ENCODE results near the gene DOLPP1. TPM values are rescaled to one million over a fixed set of nuclear protein-coding genes. Genes with fewer than 3 reads are reported as not detected.

DOLPP1 gene
- total and polyA plus RNA-seq, 2 of the 13 experiments (the other 11 are each of a cell fraction or from before 2014, with no cell fraction given), result 21.0 to 34.1 TPM

DNA sequence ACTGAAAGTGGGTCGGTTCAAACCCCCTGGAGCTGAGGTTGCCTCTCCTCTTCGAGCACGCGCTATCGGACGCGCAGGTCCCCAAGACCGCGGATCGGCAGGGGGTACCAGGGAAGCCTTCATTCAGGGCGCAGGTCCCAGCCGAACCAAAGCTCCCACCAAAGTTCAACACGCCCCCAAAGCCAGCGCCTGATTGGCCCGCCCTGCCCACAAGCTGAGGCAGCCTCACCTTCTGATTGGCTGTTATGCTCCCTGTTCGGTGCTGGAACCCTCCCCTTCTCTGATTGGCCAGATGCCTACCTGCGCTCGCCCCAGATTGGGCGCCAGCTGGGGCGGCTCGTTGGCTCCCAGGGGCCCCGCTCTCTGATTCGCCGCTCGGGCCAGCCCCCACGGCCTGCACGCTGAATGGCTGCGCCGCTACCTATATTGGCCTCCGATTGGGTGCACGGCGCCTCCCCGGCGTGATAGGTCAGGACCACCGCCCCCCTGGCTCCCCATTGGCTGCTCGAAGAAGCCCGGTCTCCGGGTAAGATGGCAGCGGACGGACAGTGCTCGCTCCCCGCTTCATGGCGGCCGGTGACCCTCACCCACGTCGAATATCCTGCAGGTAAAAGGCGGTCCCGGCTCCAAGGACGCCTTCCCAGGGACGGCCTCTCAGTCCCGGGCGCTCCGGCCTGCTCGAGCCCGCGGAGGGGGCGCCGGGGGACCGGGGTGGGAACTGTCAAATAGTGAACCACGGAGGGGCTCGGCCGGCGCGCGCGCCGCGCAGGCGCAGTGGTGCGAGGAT lies at the start of gene DOLPP1 (continued):
- TF ChIP-seq ZNF775 (CRISPR knock-in tag; IDR thresholded peaks at IDR 0.05; ENCODE audit: borderline replicate concordance) (no peak), THYN1 (CRISPR knock-in tag; IDR thresholded peaks at IDR 0.05; ENCODE audit: borderline replicate concordance, low read depth) (no peak), ZNF33B (CRISPR knock-in tag; IDR thresholded peaks at IDR 0.05) (no peak), SMC3 (IDR thresholded peaks at IDR 0.05; ENCODE audit: low read length) (no peak), ZFYVE20 (CRISPR knock-in tag; IDR thresholded peaks at IDR 0.05; ENCODE audit: borderline replicate concordance, low read depth) (no peak), MED1 (CRISPR knock-in tag; IDR thresholded peaks at IDR 0.05) (no peak; the same call in 1 of the 2 replicates), PHF8 (CRISPR knock-in tag; IDR thresholded peaks at IDR 0.05) (peak; percentile 91), ZNF292 (CRISPR knock-in tag; IDR thresholded peaks at IDR 0.05; ENCODE audit: borderline replicate concordance, low read depth) (no peak), ATF7 (IDR thresholded peaks at IDR 0.05) (no peak), ATF7 (CRISPR knock-in tag; IDR thresholded peaks at IDR 0.05) (no peak), STAT5B (CRISPR knock-in tag; IDR thresholded peaks at IDR 0.05) (no peak), HDAC2 (CRISPR knock-in tag; IDR thresholded peaks at IDR 0.05) (no peak), CCDC6 (CRISPR knock-in tag; IDR thresholded peaks at IDR 0.05) (no peak), FOSL2 (CRISPR knock-in tag; IDR thresholded peaks at IDR 0.05) (no peak), CHD4 (IDR thresholded peaks at IDR 0.05; ENCODE audit: borderline replicate concordance, low read length) (no peak), HMGA1 (CRISPR knock-in tag; conservative IDR thresholded peaks at IDR 0.05) (no peak), TBL1XR1 (IDR thresholded peaks at IDR 0.05; ENCODE audit: borderline replicate concordance, low read length, partially characterized antibody) (no peak), JUN (CRISPR knock-in tag; IDR thresholded peaks at IDR 0.05) (no peak), NCOA2 (CRISPR knock-in tag; IDR thresholded peaks at IDR 0.05) (no peak), MEIS2 (CRISPR knock-in tag; IDR thresholded peaks at IDR 0.05) (no peak), ZSCAN22 (CRISPR knock-in tag; IDR thresholded peaks at IDR 0.05) (no peak)
- TF ChIP-seq, protein P1, sequence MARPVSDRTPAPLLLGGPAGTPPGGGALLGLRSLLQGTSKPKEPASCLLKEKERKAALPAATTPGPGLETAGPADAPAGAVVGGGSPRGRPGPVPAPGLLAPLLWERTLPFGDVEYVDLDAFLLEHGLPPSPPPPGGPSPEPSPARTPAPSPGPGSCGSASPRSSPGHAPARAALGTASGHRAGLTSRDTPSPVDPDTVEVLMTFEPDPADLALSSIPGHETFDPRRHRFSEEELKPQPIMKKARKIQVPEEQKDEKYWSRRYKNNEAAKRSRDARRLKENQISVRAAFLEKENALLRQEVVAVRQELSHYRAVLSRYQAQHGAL (CRISPR knock-in tag; IDR thresholded peaks at IDR 0.05; ENCODE audit: not compliant biosample characterization), result no peak
- TF ChIP-seq, protein P2, sequence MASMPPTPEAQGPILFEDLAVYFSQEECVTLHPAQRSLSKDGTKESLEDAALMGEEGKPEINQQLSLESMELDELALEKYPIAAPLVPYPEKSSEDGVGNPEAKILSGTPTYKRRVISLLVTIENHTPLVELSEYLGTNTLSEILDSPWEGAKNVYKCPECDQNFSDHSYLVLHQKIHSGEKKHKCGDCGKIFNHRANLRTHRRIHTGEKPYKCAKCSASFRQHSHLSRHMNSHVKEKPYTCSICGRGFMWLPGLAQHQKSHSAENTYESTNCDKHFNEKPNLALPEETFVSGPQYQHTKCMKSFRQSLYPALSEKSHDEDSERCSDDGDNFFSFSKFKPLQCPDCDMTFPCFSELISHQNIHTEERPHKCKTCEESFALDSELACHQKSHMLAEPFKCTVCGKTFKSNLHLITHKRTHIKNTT (CRISPR knock-in tag; IDR thresholded peaks at IDR 0.05), result no peak
- TF ChIP-seq, protein P3, sequence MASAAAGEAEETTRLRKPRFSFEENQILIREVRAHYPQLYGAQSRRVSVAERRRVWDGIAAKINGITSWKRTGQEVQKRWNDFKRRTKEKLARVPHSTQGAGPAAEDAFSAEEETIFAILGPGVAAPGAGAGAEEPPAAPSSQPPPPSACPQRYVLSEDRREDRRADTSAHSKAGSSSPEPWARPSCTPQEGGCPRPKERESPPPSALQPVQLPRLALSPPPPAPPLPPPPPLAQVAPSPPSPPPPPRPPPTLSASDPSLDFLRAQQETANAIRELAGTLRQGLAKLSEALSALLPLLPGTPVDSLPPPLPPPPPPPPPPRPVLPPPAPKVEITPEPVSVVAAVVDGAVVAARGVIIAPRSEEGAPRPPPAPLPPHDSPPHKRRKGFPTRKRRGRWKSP (CRISPR knock-in tag; IDR thresholded peaks at IDR 0.05), result peak; percentile 38; the same call in 1 of the 2 replicates
- TF ChIP-seq, protein P4, sequence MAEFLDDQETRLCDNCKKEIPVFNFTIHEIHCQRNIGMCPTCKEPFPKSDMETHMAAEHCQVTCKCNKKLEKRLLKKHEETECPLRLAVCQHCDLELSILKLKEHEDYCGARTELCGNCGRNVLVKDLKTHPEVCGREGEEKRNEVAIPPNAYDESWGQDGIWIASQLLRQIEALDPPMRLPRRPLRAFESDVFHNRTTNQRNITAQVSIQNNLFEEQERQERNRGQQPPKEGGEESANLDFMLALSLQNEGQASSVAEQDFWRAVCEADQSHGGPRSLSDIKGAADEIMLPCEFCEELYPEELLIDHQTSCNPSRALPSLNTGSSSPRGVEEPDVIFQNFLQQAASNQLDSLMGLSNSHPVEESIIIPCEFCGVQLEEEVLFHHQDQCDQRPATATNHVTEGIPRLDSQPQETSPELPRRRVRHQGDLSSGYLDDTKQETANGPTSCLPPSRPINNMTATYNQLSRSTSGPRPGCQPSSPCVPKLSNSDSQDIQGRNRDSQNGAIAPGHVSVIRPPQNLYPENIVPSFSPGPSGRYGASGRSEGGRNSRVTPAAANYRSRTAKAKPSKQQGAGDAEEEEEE (CRISPR knock-in tag; IDR thresholded peaks at IDR 0.05; ENCODE audit: borderline replicate concordance), result no peak
- TF ChIP-seq, protein P5, sequence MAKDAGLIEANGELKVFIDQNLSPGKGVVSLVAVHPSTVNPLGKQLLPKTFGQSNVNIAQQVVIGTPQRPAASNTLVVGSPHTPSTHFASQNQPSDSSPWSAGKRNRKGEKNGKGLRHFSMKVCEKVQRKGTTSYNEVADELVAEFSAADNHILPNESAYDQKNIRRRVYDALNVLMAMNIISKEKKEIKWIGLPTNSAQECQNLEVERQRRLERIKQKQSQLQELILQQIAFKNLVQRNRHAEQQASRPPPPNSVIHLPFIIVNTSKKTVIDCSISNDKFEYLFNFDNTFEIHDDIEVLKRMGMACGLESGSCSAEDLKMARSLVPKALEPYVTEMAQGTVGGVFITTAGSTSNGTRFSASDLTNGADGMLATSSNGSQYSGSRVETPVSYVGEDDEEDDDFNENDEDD (CRISPR knock-in tag; IDR thresholded peaks at IDR 0.05; ENCODE audit: borderline replicate concordance), result peak; percentile 53

All from HepG2 (cell line).